WTC11 (cell line): ENCODE measurements around the gene PSMA7. TPM values are rescaled to one million over a fixed set of nuclear protein-coding genes. Genes with fewer than 3 reads are reported as not detected.

ENCODE experiments used
- ATAC-seq: fragments of 200-7000 bp; cut with Tn5 transposase; 2 replicates; pipeline ENCODE4 v1.10.0; 2021; ENCODE audit warnings: mild to moderate bottlenecking, moderate library complexity
- CTCF ChIA-PET: fragments of 300-600 bp; sonication (Branson Sonifier 250); formaldehyde crosslinking; loops from one replicate; lab custom pipeline; 2021; ENCODE audit warnings: antibody characterized with exemption; lab: Charles Lee
- POLR2A ChIA-PET: fragments of 350-600 bp; sonication (Branson Sonifier 250); formaldehyde crosslinking; loops from one replicate; lab custom pipeline; 2021; ENCODE audit warnings: antibody characterized with exemption; lab: Charles Lee
- DNase-seq: peaks from one replicate; pipeline ENCODE4 v3.0.0; 2021; ENCODE audit warnings: low spot score
- H3K27ac Mint-ChIP-seq: 2 replicates; pipeline ENCODE4 v1.8.0; 2021; ENCODE audit warnings: mixed read lengths
- H3K27me3 Mint-ChIP-seq: 2 replicates; pipeline ENCODE4 v1.8.0; 2021; ENCODE audit warnings: low read depth, mild to moderate bottlenecking, moderate library complexity, mixed read lengths
- H3K36me3 Mint-ChIP-seq: 2 replicates; pipeline ENCODE4 v1.8.0; 2021; ENCODE audit warnings: mixed read lengths
- H3K4me1 Mint-ChIP-seq: 2 replicates; pipeline ENCODE4 v1.8.0; 2022; ENCODE audit warnings: mixed read lengths
- H3K4me3 Mint-ChIP-seq: 2 replicates; pipeline ENCODE4 v1.8.0; 2021; ENCODE audit warnings: mild to moderate bottlenecking, moderate library complexity, mixed read lengths
- H3K9me3 Mint-ChIP-seq: 2 replicates; pipeline ENCODE4 v1.8.0; 2021; ENCODE audit warnings: mixed read lengths
- AR ChIP-seq: fragments of 250-450 bp; sonication (Bioruptor Pico); IDR thresholded peaks from 2 replicates; pipeline ENCODE4 v1.9.0; 2021; ENCODE audit warnings: mild to moderate bottlenecking
- ATF6 ChIP-seq: sonication (generic); formaldehyde crosslinking; IDR thresholded peaks from 2 replicates; pipeline ENCODE4 v1.8.1; 2023; ENCODE audit warnings: mild to moderate bottlenecking, missing genetic modification reagents
- CDX4 ChIP-seq: fragments of 250-450 bp; sonication (Bioruptor Pico); IDR thresholded peaks from 2 replicates; pipeline ENCODE4 v1.9.0; 2021; ENCODE audit warnings: moderate library complexity, mild to moderate bottlenecking, inconsistent platforms, borderline replicate concordance
- CTCF ChIP-seq: fragments of 200-600 bp; IDR thresholded peaks from 2 replicates; pipeline ENCODE4 v1.8.0; 2022; ENCODE audit warnings: antibody characterized with exemption
- E2F5 ChIP-seq: sonication (generic); formaldehyde crosslinking; IDR thresholded peaks from 2 replicates; pipeline ENCODE4 v1.8.1; 2022; ENCODE audit warnings: mild to moderate bottlenecking, moderate library complexity, missing genetic modification reagents
- ELF4 ChIP-seq: sonication (generic); formaldehyde crosslinking; IDR thresholded peaks from 2 replicates; pipeline ENCODE4 v1.8.1; 2022; ENCODE audit warnings: low read depth, mild to moderate bottlenecking, moderate library complexity, missing genetic modification reagents
- FOXP4 ChIP-seq: sonication (generic); formaldehyde crosslinking; IDR thresholded peaks from 2 replicates; pipeline ENCODE4 v1.8.0; 2022; ENCODE audit warnings: mild to moderate bottlenecking, missing genetic modification reagents
- GTF2I ChIP-seq: fragments of 250-450 bp; sonication (Bioruptor Pico); conservative IDR thresholded peaks from 2 replicates; pipeline ENCODE4 v1.4.0; 2021; ENCODE audit warnings: mild to moderate bottlenecking
- IRF2 ChIP-seq: sonication (generic); formaldehyde crosslinking; IDR thresholded peaks from 2 replicates; pipeline ENCODE4 v1.8.0; 2022; ENCODE audit warnings: low read depth, missing genetic modification reagents, borderline replicate concordance
- JAZF1 ChIP-seq: fragments of 250-450 bp; sonication (Bioruptor Pico); IDR thresholded peaks from 2 replicates; pipeline ENCODE4 v1.9.0; 2021; ENCODE audit warnings: moderate library complexity, mild to moderate bottlenecking, inconsistent platforms
- PRRX2 ChIP-seq: fragments of 250-450 bp; sonication (Bioruptor Pico); IDR thresholded peaks from 2 replicates; pipeline ENCODE4 v1.8.0; 2021; ENCODE audit warnings: mild to moderate bottlenecking
- SMAD4 ChIP-seq: sonication (generic); formaldehyde crosslinking; IDR thresholded peaks from 2 replicates; pipeline ENCODE4 v1.8.0; 2022; ENCODE audit warnings: mild to moderate bottlenecking, missing genetic modification reagents
- SP1 ChIP-seq: sonication (generic); formaldehyde crosslinking; conservative IDR thresholded peaks from 2 replicates; pipeline ENCODE4 v1.8.1; 2022; ENCODE audit warnings: missing genetic modification reagents
- ZNF232 ChIP-seq: sonication (generic); formaldehyde crosslinking; IDR thresholded peaks from 2 replicates; pipeline ENCODE4 v1.8.0; 2022; ENCODE audit warnings: mild to moderate bottlenecking, missing genetic modification reagents
- ZNF263 ChIP-seq: sonication (generic); formaldehyde crosslinking; IDR thresholded peaks from 2 replicates; pipeline ENCODE4 v1.8.1; 2022; ENCODE audit warnings: low read depth, mild to moderate bottlenecking, moderate library complexity, missing genetic modification reagents
- ZNF416 ChIP-seq: fragments of 250-450 bp; sonication (Bioruptor Pico); IDR thresholded peaks from 2 replicates; pipeline ENCODE4 v1.9.0; 2021; ENCODE audit warnings: mild to moderate bottlenecking, inconsistent platforms
- total RNA-seq: library from RNA; stranded (reverse); gene quantifications from 3 replicates; pipeline ENCODE4 v1.2.3, GENCODE V29; 2021

PSMA7 gene
- total RNA-seq, 1 experiment from 2014 or later: 364 TPM

GRCh38 chr20:62151225-62151624, 8.0 kb upstream of the PSMA7 start:
- CTCF ChIA-PET: interaction anchor here (0.7 kb wide), 1 partner anchor 87 kb away, joined by 4 read pairs; no protein-coding TSS in a partner anchor
- H3K4me1 Mint-ChIP-seq: peaks cover 48% of the 10 kb centered on the region

More at GRCh38 chr20:62151225-62151624, 8.0 kb upstream of the PSMA7 start:
- H3K27ac Mint-ChIP-seq: no peak overlapping the region
- peaks cover 8% of the 10 kb centered on the region for H3K9me3 Mint-ChIP-seq
- DNase-seq: no peak
- no peak for ATAC-seq
- H3K27me3 Mint-ChIP-seq: no peaks in the 10 kb centered on the region
- peaks cover 32% of the 10 kb centered on the region for H3K36me3 Mint-ChIP-seq
- no peak overlapping the region for H3K4me3 Mint-ChIP-seq
- POLR2A ChIA-PET: no interaction called here
- TF ChIP-seq GTF2I (CRISPR knock-in tag) (no peak), IRF2 (no peak), AR (CRISPR knock-in tag) (no peak), ZNF416 (CRISPR knock-in tag) (no peak), E2F5 (no peak), CDX4 (CRISPR knock-in tag) (no peak), ATF6 (CRISPR knock-in tag) (no peak), SMAD4 (CRISPR knock-in tag) (no peak), JAZF1 (no peak), ZNF263 (CRISPR knock-in tag) (no peak), PRRX2 (CRISPR knock-in tag) (no peak), FOXP4 (CRISPR knock-in tag) (no peak), ZNF232 (no peak), ELF4 (CRISPR knock-in tag) (no peak), SP1 (CRISPR knock-in tag) (no peak), CTCF (no peak)
